ENCODE measurements around the gene ASPHD2.
A peak's percentile ranks its signal among the peaks of the same experiment; 100 is the strongest.

ASPHD2 gene

DNA sequence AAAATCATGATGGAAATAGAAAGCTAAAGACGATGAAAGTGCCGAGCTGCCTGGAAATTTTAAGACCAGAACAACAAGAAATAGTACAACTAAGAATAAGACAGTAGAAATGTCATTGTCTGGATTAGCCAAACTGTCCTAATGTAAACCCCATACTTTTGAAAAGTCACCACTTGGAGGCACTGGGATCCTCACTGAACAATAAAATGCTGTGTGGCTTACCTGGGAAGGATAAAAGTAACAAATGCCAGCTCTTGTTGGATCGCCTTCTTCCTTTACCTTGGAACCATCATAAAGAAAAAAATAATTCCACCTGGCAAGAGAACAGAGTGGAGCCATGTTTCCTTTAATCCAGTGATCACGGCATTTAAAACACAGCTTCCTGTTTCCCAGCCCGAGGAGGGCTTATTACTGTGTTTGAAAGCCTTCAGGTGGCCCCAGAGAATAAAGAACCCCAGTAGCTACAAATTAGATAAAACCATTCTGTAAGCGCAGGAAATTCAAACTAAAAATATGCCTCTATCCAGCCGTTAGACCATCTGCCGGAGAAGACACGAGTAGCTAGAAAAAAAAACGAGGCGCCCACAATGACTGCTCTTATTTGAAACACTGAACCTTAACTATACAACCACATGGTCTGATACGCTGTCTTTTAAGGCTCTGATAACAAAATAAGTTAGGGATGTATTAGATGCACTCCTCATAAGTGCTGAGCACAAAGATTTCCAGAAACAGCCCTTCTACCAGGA, 50.2 kb downstream of the ASPHD2 start:
- no peak for TF ChIP-seq CTCF (IDR thresholded peaks at IDR 0.05; ENCODE audit: extremely low read depth, insufficient read depth, missing control alignments)
- DNase-seq (ENCODE audit: low spot score) = no peak
- in situ Hi-C loops (cut with MboI; ENCODE audit: low pct_unique_long_range_greater_than_20kb, low sequenced_read_pairs, unreplicated experiment) = no loop called here

- no peak for DNase-seq (ENCODE audit: low spot score)
- no peak for TF ChIP-seq CTCF (IDR thresholded peaks at IDR 0.05; ENCODE audit: extremely low read depth, insufficient read depth, missing control alignments)
- in situ Hi-C loops (cut with MboI; ENCODE audit: low pct_unique_long_range_greater_than_20kb, low sequenced_read_pairs, unreplicated experiment) = no loop called here
Observed at GRCh38 chr22:26479792-26480610, 50.9 kb downstream of the ASPHD2 start.

DNA sequence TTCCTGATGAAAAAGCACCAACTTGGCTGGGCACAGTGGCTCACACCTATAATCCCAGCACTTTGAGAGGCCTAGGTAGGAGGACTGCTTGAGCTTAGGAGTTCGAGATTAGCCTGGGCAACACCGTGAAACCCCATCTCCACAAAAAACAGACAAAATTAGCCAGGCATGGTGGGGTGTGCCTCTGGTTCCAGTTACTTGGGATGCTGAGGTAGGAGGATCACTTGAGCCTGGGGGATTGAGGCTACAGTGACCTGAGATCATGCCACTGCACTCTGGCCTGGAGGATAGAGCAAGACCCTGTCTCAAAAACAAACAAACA, 51.5 kb downstream of the ASPHD2 start:
- in situ Hi-C loops (cut with MboI; ENCODE audit: low pct_unique_long_range_greater_than_20kb, low sequenced_read_pairs, unreplicated experiment) = no loop called here
- no peak for DNase-seq (ENCODE audit: low spot score)
- TF ChIP-seq CTCF (IDR thresholded peaks at IDR 0.05; ENCODE audit: extremely low read depth, insufficient read depth, missing control alignments) = no peak

DNA sequence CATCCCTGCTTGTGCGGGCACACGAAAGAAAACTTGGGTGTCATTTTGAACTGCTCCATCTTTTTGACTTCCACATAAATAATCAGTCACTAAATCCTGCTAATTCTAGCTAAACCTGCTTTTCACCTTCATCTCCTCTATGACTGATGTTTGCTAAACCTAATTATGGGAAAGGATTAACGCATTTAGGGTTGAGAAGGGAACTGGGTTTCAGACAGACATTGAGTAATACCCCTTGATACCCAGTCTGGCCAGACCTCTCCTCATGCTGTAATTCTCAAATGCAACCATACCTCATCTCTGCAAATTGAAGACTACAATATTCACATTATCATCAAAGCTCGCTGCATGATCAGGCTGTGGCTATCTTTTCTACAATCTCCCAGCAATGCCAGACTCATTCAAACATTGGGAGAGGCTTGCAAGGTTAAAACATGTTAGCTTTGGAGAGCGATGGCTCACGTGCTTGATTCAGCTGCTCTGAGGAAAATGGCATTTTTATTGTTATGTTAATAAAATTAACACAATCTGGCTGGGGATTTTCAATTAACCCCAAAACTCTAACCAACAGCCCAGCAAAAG, 52.1 kb downstream of the ASPHD2 start:
- no peak for DNase-seq (ENCODE audit: low spot score)
- TF ChIP-seq CTCF (IDR thresholded peaks at IDR 0.05; ENCODE audit: extremely low read depth, insufficient read depth, missing control alignments) = no peak
- in situ Hi-C loops (cut with MboI; ENCODE audit: low pct_unique_long_range_greater_than_20kb, low sequenced_read_pairs, unreplicated experiment) = no loop called here

- DNase-seq (ENCODE audit: low spot score) = peak; percentile 24
- no peak for TF ChIP-seq CTCF (IDR thresholded peaks at IDR 0.05; ENCODE audit: extremely low read depth, insufficient read depth, missing control alignments)
- in situ Hi-C loops (cut with MboI; ENCODE audit: low pct_unique_long_range_greater_than_20kb, low sequenced_read_pairs, unreplicated experiment) = no loop called here
Observed at GRCh38 chr22:26481694-26482093, 52.6 kb downstream of the ASPHD2 start.

- in situ Hi-C loops (cut with MboI; ENCODE audit: low pct_unique_long_range_greater_than_20kb, low sequenced_read_pairs, unreplicated experiment) = no loop called here
- DNase-seq (ENCODE audit: low spot score) = no peak
- no peak for TF ChIP-seq CTCF (IDR thresholded peaks at IDR 0.05; ENCODE audit: extremely low read depth, insufficient read depth, missing control alignments)
Observed at GRCh38 chr22:26482161-26482560, 53.1 kb downstream of the ASPHD2 start.

All from GM13977 (cell line).